Fibroblast of lung (primary cell): ENCODE data around the gene RTN4IP1.

Source experiments
- CTCF ChIP-seq, 2 donors: IDR thresholded peaks in 1 of 2; conservative IDR thresholded peaks in 1 of 2; 1 replicate in 1 of 2; 2 replicates in 1 of 2; pipeline ENCODE4 v1.5.1; 2011 to 2012; ENCODE audit warnings: low read length in 2 of 2, control low read depth in 1 of 2, inconsistent platforms in 1 of 2, low read depth in 1 of 2, mild to moderate bottlenecking in 1 of 2
- EZH2 ChIP-seq: IDR thresholded peaks from 2 replicates; pipeline ENCODE4 v1.5.1; 2012; ENCODE audit warnings: low read length, control low read depth, mild to moderate bottlenecking; ENCODE audit errors: missing control alignments

DNA sequence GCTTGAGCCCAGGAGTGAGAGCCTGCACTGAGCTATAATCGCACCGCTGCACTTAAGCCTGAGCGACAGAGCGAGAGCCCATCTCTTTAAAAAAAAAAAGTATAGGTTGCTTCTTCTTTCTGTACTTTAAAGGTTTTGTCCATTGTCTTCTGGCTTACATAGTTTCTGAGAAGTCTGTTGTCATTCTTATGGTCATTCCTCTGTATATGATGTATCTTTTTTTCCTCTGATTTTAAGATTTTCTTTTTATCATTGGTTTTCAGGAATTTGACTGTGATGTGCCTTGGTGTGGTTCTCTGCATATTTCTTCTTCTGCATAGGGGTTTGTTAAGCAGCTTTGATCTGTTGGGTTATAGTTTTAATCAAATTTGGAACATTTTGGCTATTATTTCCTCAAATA, 29.2 kb upstream of the RTN4IP1 start:
- no peak for TF ChIP-seq CTCF (conservative IDR thresholded peaks at IDR 0.05 in 1 of 2, IDR thresholded peaks at IDR 0.05 in 1 of 2; ENCODE audit: low read depth in 1 of 2, low read length in 2 of 2)
- no peak for TF ChIP-seq EZH2
